Hepatocyte (in vitro differentiated cells): ENCODE measurements around the gene SMCR8. TPM values are rescaled to one million over a fixed set of nuclear protein-coding genes. Genes with fewer than 3 reads are reported as not detected.

ENCODE experiments used
- DNase-seq: peaks from one replicate; pipeline ENCODE4 v3.0.0-alpha.2; 2016; ENCODE audit warnings: low spot score
- H2AFZ ChIP-seq: fragments of 200-600 bp; sonication (generic); 2 replicates; pipeline ENCODE4 v1.6.0; 2016; ENCODE audit warnings: antibody characterized with exemption, mild to moderate bottlenecking
- H3K27ac ChIP-seq: fragments of 200-600 bp; sonication (generic); 2 replicates; pipeline ENCODE4 v1.5.1; 2016; ENCODE audit warnings: mild to moderate bottlenecking
- H3K27me3 ChIP-seq: fragments of 200-600 bp; sonication (generic); 2 replicates; pipeline ENCODE4 v1.6.1; 2016
- H3K36me3 ChIP-seq: fragments of 200-600 bp; sonication (generic); replicated peaks from 2 replicates; pipeline ENCODE4 v1.5.1; 2016; ENCODE audit warnings: low read depth; ENCODE audit not compliant: insufficient read depth
- H3K4me1 ChIP-seq: fragments of 200-600 bp; sonication (generic); 2 replicates; pipeline ENCODE4 v1.5.1; 2016; ENCODE audit warnings: mild to moderate bottlenecking, moderate library complexity; ENCODE audit not compliant: insufficient read depth
- H3K4me2 ChIP-seq: fragments of 200-600 bp; sonication (generic); 2 replicates; pipeline ENCODE4 v1.6.0; 2016
- H3K4me3 ChIP-seq: fragments of 200-600 bp; sonication (generic); 2 replicates; pipeline ENCODE4 v1.5.1; 2016; ENCODE audit warnings: mild to moderate bottlenecking
- H3K79me2 ChIP-seq: fragments of 200-600 bp; sonication (generic); 2 replicates; pipeline ENCODE4 v1.6.0; 2017; ENCODE audit warnings: mild to moderate bottlenecking
- H3K9me2 ChIP-seq: fragments of 200-600 bp; sonication (generic); replicated peaks from 2 replicates; pipeline ENCODE4 v1.6.0; 2017; ENCODE audit warnings: mild to moderate bottlenecking; ENCODE audit not compliant: insufficient read depth
- H3K9me3 ChIP-seq: fragments of 200-600 bp; sonication (generic); 2 replicates; pipeline ENCODE4 v1.5.1; 2016; ENCODE audit warnings: low read depth, mild to moderate bottlenecking
- H4K20me1 ChIP-seq: fragments of 200-600 bp; sonication (generic); 2 replicates; pipeline ENCODE4 v1.6.0; 2016; ENCODE audit warnings: mild to moderate bottlenecking; ENCODE audit not compliant: insufficient read depth, poor library complexity, severe bottlenecking
- CTCF ChIP-seq: fragments of 200-600 bp; sonication (generic); IDR thresholded peaks from 2 replicates; pipeline ENCODE4 v1.5.1; 2016; ENCODE audit warnings: antibody characterized with exemption, mild to moderate bottlenecking; ENCODE audit not compliant: poor library complexity
- EZH2 ChIP-seq: fragments of 200-600 bp; sonication (generic); IDR thresholded peaks from 2 replicates; pipeline ENCODE4 v1.6.1; 2016; ENCODE audit warnings: antibody characterized with exemption, mild to moderate bottlenecking, borderline replicate concordance
- EZH2phosphoT487 ChIP-seq: fragments of 200-600 bp; sonication (generic); IDR thresholded peaks from one replicate; pipeline ENCODE4 v1.6.1; 2018; ENCODE audit warnings: antibody characterized with exemption, mild to moderate bottlenecking, low read depth, moderate library complexity; ENCODE audit not compliant: unreplicated experiment, severe bottlenecking
- WGBS: methylation state at CpG from one replicate; pipeline ENCODE4 v1.1.6; 2016; ENCODE audit warnings: low lambda C conversion rate; ENCODE audit errors: missing lambda C conversion rate; 5-methylcytosine and 5-hydroxymethylcytosine counted together
- polyA plus RNA-seq: library from polyadenylated mRNA; unstranded; fragments of >200 nt; fragmentation: Nextera tagmentation; extraction: Ambion mirVana; gene quantifications from 2 replicates; pipeline ENCODE4 v1.2.1, GENCODE V29; 2016
- total RNA-seq: library from RNA; depleted of rRNA; stranded (reverse); fragments of >200 nt; gene quantifications from 2 replicates; pipeline ENCODE4 v1.2.3, GENCODE V29; 2014

SMCR8 gene
- total and polyA plus RNA-seq, 2 experiments from 2014 or later, result 3.8 to 17.7 TPM

GRCh38 chr17:18322522-18322921, 7.4 kb downstream of the SMCR8 start:
- Histone ChIP-seq H3K4me2 (no peak overlapping the region), H3K27me3 (no peaks in the 10 kb centered on the region), H3K36me3 (no peaks in the 10 kb centered on the region), H4K20me1 (peaks cover 17% of the 10 kb centered on the region), H3K4me1 (peaks cover 27% of the 10 kb centered on the region), H3K79me2 (peaks cover 37% of the 10 kb centered on the region), H3K27ac (no peak overlapping the region), H3K9me3 (no peaks in the 10 kb centered on the region), H3K4me3 (no peak overlapping the region), H3K9me2 (no peaks in the 10 kb centered on the region), H2AFZ (no peak overlapping the region)
- TF ChIP-seq CTCF (no peak), EZH2 (no peak), EZH2phosphoT487 (no peak)
- no peak for DNase-seq
- WGBS, result 96% methylated on average over 12 of the region's 12 CpGs

- WGBS, result 75% methylated on average over 3 of the region's 3 CpGs
- TF ChIP-seq EZH2 (no peak), EZH2phosphoT487 (no peak), CTCF (no peak)
- Histone ChIP-seq H3K4me1 (peaks cover 22% of the 10 kb centered on the region), H3K4me3 (no peak overlapping the region), H3K4me2 (no peak overlapping the region), H2AFZ (no peak overlapping the region), H3K36me3 (no peaks in the 10 kb centered on the region), H4K20me1 (peaks cover 17% of the 10 kb centered on the region), H3K9me3 (no peaks in the 10 kb centered on the region), H3K27ac (no peak overlapping the region), H3K9me2 (no peaks in the 10 kb centered on the region), H3K27me3 (no peaks in the 10 kb centered on the region), H3K79me2 (peaks cover 32% of the 10 kb centered on the region)
- DNase-seq, result no peak
These were observed 7.9 kb downstream of the SMCR8 start for GRCh38 chr17:18323007-18323406.

GRCh38 chr17:18323507-18324139, 8.5 kb downstream of the SMCR8 start:
- TF ChIP-seq EZH2phosphoT487, result no peak
- TF ChIP-seq CTCF, result no peak
- no peak for TF ChIP-seq EZH2

More at GRCh38 chr17:18323507-18324139, 8.5 kb downstream of the SMCR8 start:
- no peak for DNase-seq
- peaks cover 16% of the 10 kb centered on the region for H3K4me1 ChIP-seq
- no peak overlapping the region for H3K4me3 ChIP-seq
- no peaks in the 10 kb centered on the region for H3K9me3 ChIP-seq
- no peaks in the 10 kb centered on the region for H3K36me3 ChIP-seq
- H2AFZ ChIP-seq, result no peak overlapping the region
- H3K9me2 ChIP-seq, result no peaks in the 10 kb centered on the region
- H3K4me2 ChIP-seq, result no peak overlapping the region
- peaks cover 26% of the 10 kb centered on the region for H3K79me2 ChIP-seq
- H3K27me3 ChIP-seq, result no peaks in the 10 kb centered on the region
- peaks cover 17% of the 10 kb centered on the region for H4K20me1 ChIP-seq
- H3K27ac ChIP-seq, result no peak overlapping the region
- 90% methylated on average over 16 of the region's 16 CpGs for WGBS
